CD4-positive, alpha-beta T cell treated with Interleukin-6 for 4 hours (primary cell): ENCODE data around the gene FBLN1.
A peak's percentile ranks its signal among the peaks of the same experiment; 100 is the strongest.

Experiments
- DNase-seq: peaks from one replicate; pipeline ENCODE4 v3.0.0-alpha.2; 2020; ENCODE audit warnings: mixed read lengths

The FBLN1 gene

GRCh38 chr22:45574069-45574703, 71.5 kb downstream of the FBLN1 start:
- DNase-seq = no peak

GRCh38 chr22:45575173-45575572, 72.5 kb downstream of the FBLN1 start:
- no peak for DNase-seq

DNA sequence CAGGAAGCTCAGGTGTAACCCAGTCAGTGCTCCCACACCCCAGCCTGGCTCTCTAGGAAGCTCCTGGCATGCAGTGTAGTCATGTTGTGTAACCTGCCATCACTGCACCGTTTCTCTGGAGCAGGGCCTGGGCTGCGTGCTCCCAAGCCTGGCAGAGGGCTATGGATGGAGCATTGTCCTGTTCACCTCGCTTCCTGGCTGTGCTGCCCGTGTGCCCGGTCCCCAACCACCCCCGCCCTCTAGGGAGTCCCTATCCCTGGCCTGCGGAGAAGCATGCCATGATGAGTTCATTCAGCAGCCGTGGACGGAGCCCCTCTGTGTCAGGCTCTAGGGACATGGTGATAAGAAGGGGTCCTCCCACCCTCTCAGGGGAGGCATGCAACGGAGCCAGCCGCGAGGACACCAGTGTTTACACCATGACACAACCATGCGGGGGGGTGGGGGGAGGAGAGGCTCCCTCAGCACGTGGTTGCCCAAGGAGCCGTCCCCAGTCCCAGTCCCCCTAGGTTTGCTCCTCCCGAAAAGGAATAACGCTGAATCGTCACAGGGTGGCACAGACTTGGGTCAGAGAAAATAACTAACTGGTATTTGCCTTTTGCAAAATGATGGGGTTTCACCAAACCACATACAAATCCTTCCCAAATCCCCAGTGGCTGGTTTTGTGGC, 73.1 kb downstream of the FBLN1 start:
- no peak for DNase-seq

DNA sequence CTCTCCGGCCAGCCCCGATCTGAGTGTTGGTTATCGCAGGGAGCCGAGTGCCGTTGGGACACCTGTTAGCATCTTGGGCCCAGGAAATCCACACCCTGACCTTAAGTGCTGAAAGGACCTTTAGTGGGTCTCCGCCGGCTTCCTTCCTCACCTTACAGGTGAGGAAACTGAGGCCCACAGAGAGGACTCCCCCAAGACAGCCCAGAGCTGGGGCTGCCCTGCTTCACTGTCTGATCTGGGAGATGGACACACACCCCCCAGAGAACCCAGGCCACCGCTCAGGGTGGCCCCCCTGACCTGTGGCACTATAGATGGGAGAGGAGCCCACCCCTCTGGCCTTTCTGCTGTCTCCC, 73.6 kb downstream of the FBLN1 start:
- no peak for DNase-seq

DNA sequence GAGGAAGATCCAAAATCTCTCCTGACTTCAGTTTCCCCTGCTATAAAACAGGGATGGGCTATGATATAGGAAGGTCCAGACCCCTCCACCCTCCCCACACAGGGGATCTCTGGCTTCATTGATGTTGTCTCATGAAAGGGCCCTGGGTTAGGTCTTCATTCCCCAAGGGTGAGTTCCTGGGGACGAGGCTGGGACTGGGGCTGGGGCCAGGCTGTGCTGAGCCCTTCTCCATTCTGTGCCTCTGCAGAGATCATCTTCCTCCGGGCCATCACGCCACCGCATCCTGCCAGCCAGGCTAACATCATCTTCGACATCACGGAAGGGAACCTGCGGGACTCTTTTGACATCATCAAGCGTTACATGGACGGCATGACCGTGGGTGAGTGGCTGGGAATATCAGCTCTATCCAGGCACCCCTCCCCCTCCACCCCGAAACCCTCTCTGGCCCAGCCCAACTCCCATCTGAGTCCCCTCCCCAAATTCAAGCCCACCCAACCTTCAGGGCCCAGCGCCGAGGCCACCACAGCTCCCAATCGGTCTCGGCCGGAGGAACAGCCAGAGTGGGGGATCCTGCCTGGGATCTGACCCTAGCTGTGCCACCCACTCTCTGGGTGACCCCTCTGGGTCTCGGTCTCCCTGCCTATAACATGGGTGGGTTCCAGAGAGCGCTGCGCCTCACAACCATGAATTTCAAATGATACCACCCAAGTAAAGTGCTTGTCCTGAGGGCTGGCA, 74.2 kb downstream of the FBLN1 start:
- no peak for DNase-seq

DNA sequence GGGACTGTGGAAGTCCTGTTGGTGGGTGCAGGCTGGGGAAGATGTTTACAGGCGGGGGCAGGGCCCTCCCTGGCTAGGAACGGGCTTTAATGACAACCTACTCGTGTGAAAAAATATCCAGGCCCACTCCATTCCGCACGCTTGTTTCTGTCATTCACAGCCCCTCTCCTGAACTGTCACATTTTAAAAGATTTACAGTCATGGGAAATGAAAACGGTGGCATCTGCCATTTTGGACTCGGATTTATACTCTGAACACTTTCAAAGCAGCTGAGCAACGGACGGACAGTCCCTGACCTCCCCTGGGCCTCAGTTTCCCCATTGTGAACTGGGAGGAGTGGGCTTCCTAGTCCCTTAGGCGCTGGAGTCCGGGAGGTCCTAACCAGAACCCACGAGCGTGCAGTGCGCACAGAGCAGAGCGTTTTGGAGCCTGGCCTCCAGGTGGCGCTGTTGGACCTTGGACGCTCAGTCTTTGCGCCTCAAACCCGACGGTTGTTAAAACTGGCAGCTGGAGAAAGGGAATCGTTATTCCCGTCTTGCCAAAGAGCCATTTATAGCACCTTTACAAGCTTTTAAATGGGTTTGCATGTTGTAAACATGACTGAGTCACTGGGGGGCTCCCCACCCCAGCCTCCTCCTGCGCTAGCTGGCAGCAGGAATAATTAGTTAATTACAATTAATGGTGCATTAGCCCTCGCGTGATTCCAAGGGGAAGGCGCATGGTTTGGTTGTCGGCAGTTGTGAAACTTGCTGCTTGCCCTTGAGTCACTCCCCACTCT, 75.3 kb downstream of the FBLN1 start:
- peak; percentile 77 for DNase-seq

DNA sequence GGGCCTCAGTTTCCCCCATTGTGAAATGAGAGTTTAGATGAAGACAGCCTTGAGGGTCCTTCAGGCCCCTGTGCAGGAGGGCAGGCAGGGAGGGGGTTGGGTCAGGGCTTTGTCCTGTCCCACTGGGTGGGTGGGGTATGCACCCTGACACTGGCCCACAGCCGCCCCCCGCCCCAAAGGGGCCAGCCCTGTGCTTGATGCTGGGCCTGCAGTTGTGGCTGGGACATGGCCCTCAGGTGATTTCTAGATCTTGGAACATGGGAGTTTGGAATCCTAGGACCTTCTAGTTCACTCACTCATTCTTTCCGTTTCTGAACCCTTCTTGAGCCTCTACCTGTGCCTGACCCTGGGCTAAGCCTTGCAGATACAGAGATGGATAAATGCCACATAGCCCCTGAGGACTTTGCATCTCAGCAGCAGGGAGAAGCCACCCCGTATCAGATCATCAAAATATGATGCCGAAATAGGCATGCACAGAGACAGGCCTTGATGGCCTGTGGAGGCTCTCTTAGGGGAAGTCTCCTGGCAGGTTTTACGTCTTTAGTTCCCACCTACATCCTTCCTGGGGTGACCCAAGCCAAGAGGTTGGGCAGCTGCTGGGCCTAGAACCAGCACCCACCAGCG, 76.0 kb downstream of the FBLN1 start:
- no peak for DNase-seq

DNA sequence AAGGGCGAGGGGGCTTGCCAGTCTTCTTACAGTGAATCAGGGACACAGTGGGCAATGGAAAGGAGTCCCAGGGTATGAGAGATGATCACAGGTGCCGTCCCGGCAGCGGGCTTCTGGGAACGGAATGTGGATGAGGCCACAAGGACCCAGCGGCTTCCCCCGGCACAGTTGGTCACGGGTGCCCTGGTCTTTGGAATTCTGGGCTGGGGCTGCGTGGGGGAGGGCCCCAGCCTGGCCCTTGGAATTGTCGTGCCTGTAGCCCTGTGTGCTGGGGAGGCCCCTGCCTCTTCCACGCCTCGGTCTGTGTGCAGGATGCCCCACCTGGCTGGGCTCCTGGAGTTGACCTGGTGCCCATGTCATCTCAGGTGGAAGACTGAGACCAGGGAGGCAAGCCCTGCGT, 76.6 kb downstream of the FBLN1 start:
- DNase-seq = no peak

GRCh38 chr22:45579806-45580725, 77.4 kb downstream of the FBLN1 start:
- no peak for DNase-seq

GRCh38 chr22:45580726-45581381, 78.2 kb downstream of the FBLN1 start:
- DNase-seq = no peak

DNA sequence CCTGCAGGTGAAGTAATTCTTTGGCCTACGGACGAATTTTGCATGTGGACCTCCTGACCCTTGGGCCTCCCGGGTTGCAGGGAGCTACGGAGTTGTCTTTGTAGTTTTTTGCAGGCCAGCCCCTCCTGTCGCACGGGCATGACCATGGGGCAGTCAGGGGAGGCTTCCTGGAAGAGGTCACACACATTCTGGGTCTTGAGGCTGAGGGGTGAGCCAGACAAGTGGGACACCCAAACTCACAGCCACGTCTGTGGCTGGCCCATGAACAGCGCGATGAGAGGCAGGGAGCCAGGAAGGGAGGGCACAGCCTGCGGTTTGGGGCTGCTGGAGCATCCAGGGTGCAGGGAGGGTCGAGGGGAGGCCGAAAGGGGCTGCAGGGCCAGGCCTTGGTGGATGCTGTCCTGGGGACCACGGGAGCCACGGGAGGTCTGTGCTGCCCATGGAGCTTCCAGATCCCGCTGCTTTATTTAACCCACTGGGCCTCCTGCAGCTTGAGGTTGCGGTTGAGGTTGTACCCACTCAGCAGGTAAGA, 78.9 kb downstream of the FBLN1 start:
- DNase-seq = no peak

GRCh38 chr22:45582236-45582954, 79.7 kb downstream of the FBLN1 start:
- DNase-seq = no peak

DNA sequence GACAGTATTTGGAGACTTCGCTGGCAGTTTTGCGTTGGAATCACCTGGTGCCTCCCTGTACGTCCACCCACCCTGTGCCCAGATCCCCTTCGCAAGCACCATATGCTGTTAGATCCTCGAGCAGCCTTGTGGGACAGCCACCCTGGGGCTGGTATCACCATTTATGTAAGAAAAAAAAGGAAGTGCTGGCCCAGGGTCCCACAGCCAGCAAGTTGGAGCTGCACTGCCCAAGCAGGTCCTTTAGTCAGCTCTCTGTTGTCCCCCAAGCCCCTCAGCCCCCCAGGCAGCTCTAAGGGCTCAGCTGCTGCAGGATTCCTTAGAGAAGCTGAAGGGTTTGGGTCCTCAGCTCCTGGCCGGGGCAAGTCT, 80.3 kb downstream of the FBLN1 start:
- DNase-seq = no peak

DNA sequence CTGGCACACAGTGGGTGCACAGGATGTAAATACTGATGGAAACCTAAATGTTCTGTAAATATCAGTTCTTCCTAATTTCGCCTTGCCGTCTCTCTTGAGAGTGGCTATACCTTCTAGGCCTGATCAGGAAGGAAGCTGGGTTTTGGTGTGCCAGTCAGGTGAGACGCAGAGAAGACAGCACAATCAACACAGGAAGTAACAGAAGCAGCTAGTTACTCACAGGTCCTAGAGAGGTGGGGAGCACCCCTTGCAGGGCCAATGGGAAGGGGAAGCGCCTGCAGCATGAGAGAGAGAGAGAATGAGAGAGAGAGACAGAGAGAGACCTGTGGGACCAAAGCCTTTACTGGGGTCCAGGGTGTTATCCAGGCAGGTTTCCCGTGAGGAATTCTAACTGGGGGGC, 80.8 kb downstream of the FBLN1 start:
- DNase-seq = peak; percentile 31

DNA sequence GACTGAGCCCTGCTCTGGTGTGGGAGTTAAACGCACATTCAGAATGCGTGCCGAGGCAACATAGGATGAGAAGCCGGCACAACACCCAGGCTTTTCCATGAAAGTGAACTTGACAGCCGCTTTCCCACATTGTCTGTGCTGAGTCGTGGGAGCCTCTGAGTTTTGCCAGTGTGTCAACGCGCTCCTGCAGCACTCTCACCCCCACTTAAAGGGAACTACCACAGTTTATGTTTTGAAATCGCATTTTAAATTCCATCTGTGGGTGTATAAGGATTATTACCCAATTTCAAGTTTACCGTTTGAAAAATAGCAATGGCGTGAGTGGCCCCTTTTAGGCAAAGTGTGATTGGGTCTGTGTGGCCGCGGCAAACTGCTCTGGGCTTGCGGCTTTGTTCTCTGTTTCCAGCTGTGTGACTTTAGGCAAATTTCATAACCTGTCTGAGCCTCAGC, 81.5 kb downstream of the FBLN1 start:
- no peak for DNase-seq

DNA sequence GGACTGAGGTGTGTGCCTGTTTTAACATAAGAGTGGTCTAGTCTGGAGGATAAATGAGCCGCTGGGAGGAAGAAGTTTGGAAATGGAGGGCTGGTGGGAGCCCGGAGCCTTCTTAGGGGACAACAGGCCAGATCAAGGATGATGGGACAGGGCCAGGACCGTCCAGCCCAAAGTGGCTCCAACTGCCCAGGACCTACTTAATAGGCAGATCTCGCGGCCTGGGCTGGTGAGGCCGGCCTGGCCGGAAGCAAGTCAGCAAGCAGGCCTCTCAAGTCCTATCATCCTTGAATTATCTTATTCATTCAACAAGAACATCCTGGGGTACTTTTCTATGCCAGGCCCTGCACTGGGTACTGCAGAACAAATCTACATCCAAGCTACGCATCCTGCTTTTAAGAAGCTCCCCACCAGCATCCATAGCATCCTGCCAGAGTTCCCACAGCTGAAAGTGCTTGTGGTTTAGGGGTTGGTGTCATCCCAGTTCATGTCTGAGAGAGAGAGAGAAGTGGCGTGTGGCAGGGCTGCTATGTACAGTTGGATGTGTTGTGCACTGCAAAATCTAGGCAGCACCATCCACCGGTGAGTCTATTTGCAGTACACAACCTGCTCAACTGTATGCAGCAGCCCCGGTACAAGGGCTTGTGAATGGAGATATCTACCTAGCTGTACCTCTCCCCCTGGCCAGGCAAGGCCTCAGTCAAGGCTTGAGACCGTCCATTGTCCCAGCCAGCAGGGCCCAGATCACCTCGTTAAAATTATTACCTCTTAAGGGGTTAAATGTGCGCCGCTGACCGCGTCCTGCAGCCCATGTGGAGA, 82.1 kb downstream of the FBLN1 start:
- DNase-seq = no peak

GRCh38 chr22:45585437-45585755, 82.7 kb downstream of the FBLN1 start:
- DNase-seq = no peak

DNA sequence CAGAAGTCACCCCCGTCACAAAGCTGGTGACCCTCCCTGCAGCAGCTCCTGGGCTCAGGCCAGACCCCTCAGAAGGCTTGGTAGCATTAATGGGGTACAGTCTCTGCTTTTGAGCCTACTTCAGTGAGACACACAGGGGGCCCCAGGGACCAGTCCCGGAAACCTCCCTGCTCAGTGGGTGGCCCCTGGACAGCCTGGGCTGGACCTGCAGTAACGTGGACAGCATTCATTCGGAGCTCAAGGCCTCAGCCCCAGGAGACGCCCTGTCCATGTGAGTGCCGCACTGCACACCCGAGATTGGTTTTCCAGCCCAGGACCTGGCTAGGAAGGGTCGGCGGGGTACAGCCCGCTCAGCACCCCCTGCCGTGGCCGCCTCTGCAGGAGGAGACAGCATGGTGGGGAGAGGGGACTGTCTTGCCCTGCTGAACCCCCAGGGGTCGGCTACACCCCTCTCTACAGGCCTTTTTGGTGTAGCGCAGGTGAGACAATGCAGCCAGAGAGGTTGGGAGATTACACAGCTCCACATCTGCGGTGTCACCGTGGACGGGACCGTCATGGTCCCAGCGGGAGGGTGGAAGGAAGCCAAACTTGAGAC, 83.4 kb downstream of the FBLN1 start:
- DNase-seq = no peak
